ENCODE results near the gene LPAR4.
"Not testable (repeated sequence)": the region's sequence is repeated elsewhere in the genome, so short reads cannot be mapped to it uniquely, and the experiment has no call there.

Gene LPAR4

GRCh38 chrX:78747489-78747888 is at the start of gene LPAR4:
Gene LPAR4, plus strand, starts transcription at chrX:78747720. Its CDS starts 7,150 bp downstream, at chrX:78754870.
- DNase-seq: no peak

DNA sequence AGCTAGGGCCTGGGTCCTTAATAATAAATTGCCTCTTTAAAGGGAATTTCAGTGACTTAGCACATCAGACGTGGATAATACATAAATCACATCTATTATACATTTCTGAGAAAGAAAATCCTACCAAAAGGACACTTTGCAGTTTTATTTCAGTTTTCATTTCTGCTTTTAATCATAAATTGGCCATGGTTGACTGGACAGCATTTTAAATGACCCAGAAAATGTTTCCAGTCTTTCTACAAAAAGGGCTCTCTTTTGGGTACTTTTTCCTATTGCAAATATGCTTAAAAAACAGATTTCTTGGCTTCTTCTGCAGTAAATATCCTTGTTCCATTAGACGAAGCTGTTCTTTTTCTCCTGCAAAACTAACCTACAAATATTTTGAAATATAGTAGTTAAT is 41.4 kb upstream of the LPAR4 start:
- no peak for DNase-seq

GRCh38 chrX:78708262-78708661 is 39.3 kb upstream of the LPAR4 start:
- DNase-seq: peak; percentile 72

GRCh38 chrX:78708816-78709215 is 38.7 kb upstream of the LPAR4 start:
- DNase-seq: no peak

GRCh38 chrX:78710171-78710570 is 37.3 kb upstream of the LPAR4 start:
- DNase-seq: no peak

DNA sequence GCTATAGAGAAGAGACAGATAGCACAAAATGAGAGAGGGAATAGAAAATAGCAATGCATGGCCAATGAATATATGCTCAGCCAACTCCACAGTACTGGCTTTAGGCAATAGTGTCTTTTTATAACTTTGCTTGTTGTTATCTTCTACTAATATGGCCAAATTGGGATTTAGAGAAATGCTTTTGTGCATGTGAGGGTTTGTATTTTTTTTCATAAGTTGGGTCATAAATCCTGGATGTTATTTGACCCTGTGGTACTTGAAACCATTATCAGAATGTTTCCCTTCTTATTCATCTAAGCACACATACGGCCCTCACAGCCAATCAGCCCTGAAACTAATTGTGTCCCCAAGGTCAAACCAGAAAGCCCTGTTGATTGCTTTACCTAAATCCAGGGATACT is 35.2 kb upstream of the LPAR4 start:
- no peak for DNase-seq

GRCh38 chrX:78725287-78725686 is 22.2 kb upstream of the LPAR4 start:
- DNase-seq: no peak

DNA sequence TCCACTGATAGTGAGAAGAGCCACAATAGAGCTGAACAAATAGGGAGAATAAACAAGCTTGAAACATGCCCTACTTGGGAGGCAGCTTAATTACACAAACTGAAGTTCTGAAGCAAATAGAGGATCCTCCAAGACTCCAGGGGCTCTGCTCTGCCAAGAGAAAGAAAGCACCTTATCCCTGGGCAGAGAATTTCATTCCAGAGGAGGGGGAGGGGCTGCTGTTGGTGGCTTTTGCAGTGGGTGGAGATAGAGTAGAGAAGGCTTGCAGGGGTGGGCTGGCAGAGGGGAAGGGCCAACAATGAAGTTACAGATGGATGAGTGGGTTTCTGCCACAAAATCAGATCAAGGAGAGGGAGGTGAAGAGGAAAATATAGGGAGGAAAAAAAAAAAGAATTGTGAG is 1.0 kb upstream of the LPAR4 start:
- peak; percentile 48 for DNase-seq

GRCh38 chrX:78747971-78748370 is 451 bp downstream of the LPAR4 start:
- no peak for DNase-seq

DNA sequence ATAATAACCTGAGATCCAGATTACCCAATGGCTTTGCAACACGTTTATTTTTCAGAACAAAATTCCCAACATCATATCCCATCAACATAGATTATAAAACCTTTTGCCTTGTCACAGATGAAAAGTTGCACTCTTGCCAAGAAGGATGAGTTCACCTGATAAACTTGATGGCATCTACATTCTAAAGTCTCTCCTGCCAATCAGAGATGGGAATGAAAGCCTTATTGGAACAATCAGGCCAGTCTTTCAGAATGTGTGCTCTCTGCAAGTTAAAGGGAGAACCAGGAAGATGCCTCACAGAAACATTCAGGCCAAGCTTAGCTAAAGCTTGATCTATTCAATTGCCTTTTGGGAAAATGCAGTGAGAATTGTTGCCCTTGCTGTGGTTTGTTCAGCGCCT is 1.3 kb downstream of the LPAR4 start:
- no peak for DNase-seq

GRCh38 chrX:78753571-78753970 is 6.1 kb downstream of the LPAR4 start:
- DNase-seq: no peak

DNA sequence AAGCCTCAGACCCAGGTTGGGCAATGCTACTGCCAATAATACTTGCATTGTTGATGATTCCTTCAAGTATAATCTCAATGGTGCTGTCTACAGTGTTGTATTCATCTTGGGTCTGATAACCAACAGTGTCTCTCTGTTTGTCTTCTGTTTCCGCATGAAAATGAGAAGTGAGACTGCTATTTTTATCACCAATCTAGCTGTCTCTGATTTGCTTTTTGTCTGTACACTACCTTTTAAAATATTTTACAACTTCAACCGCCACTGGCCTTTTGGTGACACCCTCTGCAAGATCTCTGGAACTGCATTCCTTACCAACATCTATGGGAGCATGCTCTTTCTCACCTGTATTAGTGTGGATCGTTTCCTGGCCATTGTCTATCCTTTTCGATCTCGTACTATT is 7.4 kb downstream of the LPAR4 start:
- DNase-seq: no peak

GRCh38 chrX:78759081-78759480 is 11.6 kb downstream of the LPAR4 start:
- DNase-seq: no peak

- no peak for DNase-seq
Measured at GRCh38 chrX:78769101-78769755, 21.7 kb downstream of the LPAR4 start.

- no peak for DNase-seq
Measured at GRCh38 chrX:78769946-78770345, 22.4 kb downstream of the LPAR4 start.

- no peak for DNase-seq
Measured at GRCh38 chrX:78796916-78797315, 49.4 kb downstream of the LPAR4 start.

- no peak for DNase-seq
Measured at GRCh38 chrX:78800114-78800513, 52.6 kb downstream of the LPAR4 start.

DNA sequence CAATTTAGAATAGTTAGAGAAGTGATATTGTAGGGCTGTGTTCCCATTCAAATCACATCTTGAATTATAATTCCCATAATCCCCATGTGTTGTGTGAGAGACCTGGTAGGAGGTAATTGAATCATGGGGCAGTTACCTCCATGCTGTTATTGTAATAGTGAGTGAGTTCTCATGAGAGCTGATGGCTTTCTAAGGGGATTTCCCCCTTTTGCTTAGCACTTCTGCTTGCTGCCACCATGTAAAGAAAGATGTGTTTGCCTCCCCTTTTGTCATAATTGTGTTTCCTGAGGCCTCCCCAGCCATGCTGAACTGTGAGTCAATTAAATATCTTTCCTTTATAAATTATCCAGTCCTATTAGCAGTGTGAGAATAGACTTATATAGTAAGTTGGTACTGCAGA is 53.2 kb downstream of the LPAR4 start:
- DNase-seq: no peak

- DNase-seq: no peak
Measured at GRCh38 chrX:78801522-78801921, 54.0 kb downstream of the LPAR4 start.

DNA sequence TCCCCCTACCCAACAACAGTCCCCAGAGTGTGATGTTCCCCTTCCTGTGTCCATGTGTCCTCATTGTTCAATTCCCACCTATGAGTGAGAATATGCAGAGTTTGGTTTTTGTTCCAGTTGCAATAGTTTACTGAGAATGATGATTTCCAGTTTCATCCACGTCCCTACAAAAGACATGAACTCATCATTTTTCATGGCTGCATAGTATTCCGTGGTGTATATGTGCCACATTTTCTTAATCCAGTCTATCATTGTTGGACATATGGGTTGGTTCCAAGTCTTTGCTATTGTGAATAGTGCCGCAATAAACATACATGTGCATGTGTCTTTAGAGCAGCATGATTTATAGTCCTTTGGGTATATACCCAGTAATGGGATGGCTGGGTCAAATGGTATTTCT is 55.0 kb downstream of the LPAR4 start:
- DNase-seq: not testable (repeated sequence)

All from OCI-M1 (cell line).